GM19467 (cell line): ENCODE measurements around the gene SH3GL1.

ENCODE experiments used
- ATAC-seq: cut with Tn5 transposase; IDR thresholded peaks from one replicate; pipeline ENCODE4 v1.9.1; 2021; ENCODE audit warnings: mild to moderate bottlenecking, moderate library complexity; ENCODE audit not compliant: unreplicated experiment

Gene SH3GL1

GRCh38 chr19:4320419-4320818, 79.9 kb downstream of the SH3GL1 start:
- no peak for ATAC-seq

- no peak for ATAC-seq
Measured at GRCh38 chr19:4319067-4319718, 81.2 kb downstream of the SH3GL1 start.

GRCh38 chr19:4318460-4318859, 81.9 kb downstream of the SH3GL1 start:
- no peak for ATAC-seq

DNA sequence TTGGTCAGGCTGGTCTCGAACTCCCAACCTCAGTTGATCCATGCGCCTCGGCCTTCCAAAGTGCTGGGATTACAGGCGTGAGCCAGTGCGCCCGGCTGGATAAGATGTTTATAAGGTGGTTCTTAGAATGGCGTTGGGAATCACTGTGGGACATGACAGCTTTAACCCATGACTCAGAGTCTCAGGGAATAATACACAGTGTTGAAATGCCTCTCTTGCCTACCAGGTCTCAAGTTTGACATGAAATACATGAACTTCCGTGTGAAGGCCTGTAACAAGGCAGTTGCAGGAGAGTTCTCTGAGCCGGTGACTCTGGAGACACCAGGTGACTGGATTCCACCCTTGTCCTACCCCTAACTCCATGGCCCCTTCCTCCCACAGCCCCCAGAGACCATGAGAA, 83.4 kb downstream of the SH3GL1 start:
- no peak for ATAC-seq

GRCh38 chr19:4313847-4314490, 86.4 kb downstream of the SH3GL1 start:
- ATAC-seq = no peak
